WTC11 (cell line): ENCODE data around the gene ATP5MC3. TPM values are rescaled to one million over a fixed set of nuclear protein-coding genes. Genes with fewer than 3 reads are reported as not detected.

ENCODE experiments used
- ATAC-seq: fragments of 200-7000 bp; cut with Tn5 transposase; 2 replicates; pipeline ENCODE4 v1.10.0; 2021; ENCODE audit warnings: mild to moderate bottlenecking, moderate library complexity
- CTCF ChIA-PET: fragments of 300-600 bp; sonication (Branson Sonifier 250); formaldehyde crosslinking; loops from one replicate; lab custom pipeline; 2021; ENCODE audit warnings: antibody characterized with exemption; lab: Charles Lee
- POLR2A ChIA-PET: fragments of 350-600 bp; sonication (Branson Sonifier 250); formaldehyde crosslinking; loops from one replicate; lab custom pipeline; 2021; ENCODE audit warnings: antibody characterized with exemption; lab: Charles Lee
- DNase-seq: peaks from one replicate; pipeline ENCODE4 v3.0.0; 2021; ENCODE audit warnings: low spot score
- H3K27ac Mint-ChIP-seq: 2 replicates; pipeline ENCODE4 v1.8.0; 2021; ENCODE audit warnings: mixed read lengths
- H3K27me3 Mint-ChIP-seq: 2 replicates; pipeline ENCODE4 v1.8.0; 2021; ENCODE audit warnings: low read depth, mild to moderate bottlenecking, moderate library complexity, mixed read lengths
- H3K36me3 Mint-ChIP-seq: 2 replicates; pipeline ENCODE4 v1.8.0; 2021; ENCODE audit warnings: mixed read lengths
- H3K4me1 Mint-ChIP-seq: 2 replicates; pipeline ENCODE4 v1.8.0; 2022; ENCODE audit warnings: mixed read lengths
- H3K4me3 Mint-ChIP-seq: 2 replicates; pipeline ENCODE4 v1.8.0; 2021; ENCODE audit warnings: mild to moderate bottlenecking, moderate library complexity, mixed read lengths
- H3K9me3 Mint-ChIP-seq: 2 replicates; pipeline ENCODE4 v1.8.0; 2021; ENCODE audit warnings: mixed read lengths
- ATF3 ChIP-seq: sonication (generic); formaldehyde crosslinking; conservative IDR thresholded peaks from 2 replicates; pipeline ENCODE4 v1.8.1; 2022; ENCODE audit warnings: mild to moderate bottlenecking, missing genetic modification reagents
- CDX4 ChIP-seq: fragments of 250-450 bp; sonication (Bioruptor Pico); IDR thresholded peaks from 2 replicates; pipeline ENCODE4 v1.9.0; 2021; ENCODE audit warnings: moderate library complexity, mild to moderate bottlenecking, inconsistent platforms, borderline replicate concordance
- CTCF ChIP-seq: fragments of 200-600 bp; IDR thresholded peaks from 2 replicates; pipeline ENCODE4 v1.8.0; 2022; ENCODE audit warnings: antibody characterized with exemption
- EMX1 ChIP-seq: fragments of 250-450 bp; sonication (Bioruptor Pico); IDR thresholded peaks from 2 replicates; pipeline ENCODE4 v1.8.0; 2021; ENCODE audit warnings: mild to moderate bottlenecking
- ERG ChIP-seq: fragments of 250-450 bp; sonication (Bioruptor Pico); IDR thresholded peaks from 2 replicates; pipeline ENCODE4 v1.8.0; 2021; ENCODE audit warnings: mild to moderate bottlenecking
- FOXJ3 ChIP-seq: sonication (generic); formaldehyde crosslinking; IDR thresholded peaks from 2 replicates; pipeline ENCODE4 v1.9.0; 2021; ENCODE audit warnings: missing genetic modification reagents, mild to moderate bottlenecking, borderline replicate concordance
- FOXK1 ChIP-seq: sonication (generic); formaldehyde crosslinking; IDR thresholded peaks from 2 replicates; pipeline ENCODE4 v1.8.0; 2022; ENCODE audit warnings: mild to moderate bottlenecking, moderate library complexity, missing genetic modification reagents
- FOXP4 ChIP-seq: sonication (generic); formaldehyde crosslinking; IDR thresholded peaks from 2 replicates; pipeline ENCODE4 v1.8.0; 2022; ENCODE audit warnings: mild to moderate bottlenecking, missing genetic modification reagents
- GTF2I ChIP-seq: fragments of 250-450 bp; sonication (Bioruptor Pico); conservative IDR thresholded peaks from 2 replicates; pipeline ENCODE4 v1.4.0; 2021; ENCODE audit warnings: mild to moderate bottlenecking
- JUN ChIP-seq: sonication (generic); formaldehyde crosslinking; IDR thresholded peaks from 2 replicates; pipeline ENCODE4 v1.8.0; 2023; ENCODE audit warnings: mild to moderate bottlenecking, missing genetic modification reagents
- KAT7 ChIP-seq: sonication (generic); formaldehyde crosslinking; IDR thresholded peaks from 2 replicates; pipeline ENCODE4 v1.8.1; 2023; ENCODE audit warnings: missing genetic modification reagents, mild to moderate bottlenecking, borderline replicate concordance
- MXD4 ChIP-seq: fragments of 250-450 bp; sonication (Bioruptor Pico); IDR thresholded peaks from 2 replicates; pipeline ENCODE4 v1.8.0; 2021; ENCODE audit warnings: mild to moderate bottlenecking, moderate library complexity, borderline replicate concordance
- NR1H2 ChIP-seq: sonication (generic); formaldehyde crosslinking; IDR thresholded peaks from 2 replicates; pipeline ENCODE4 v1.9.0; 2021; ENCODE audit warnings: mild to moderate bottlenecking, moderate library complexity, missing genetic modification reagents
- OVOL2 ChIP-seq: fragments of 250-450 bp; sonication (Bioruptor Pico); IDR thresholded peaks from 2 replicates; pipeline ENCODE4 v1.9.0; 2021; ENCODE audit warnings: mild to moderate bottlenecking, borderline replicate concordance
- ZMAT4 ChIP-seq: fragments of 250-450 bp; sonication (Bioruptor Pico); IDR thresholded peaks from 2 replicates; pipeline ENCODE4 v1.9.0; 2021; ENCODE audit warnings: mild to moderate bottlenecking
- ZNF396 ChIP-seq: fragments of 250-450 bp; sonication (Bioruptor Pico); IDR thresholded peaks from 2 replicates; pipeline ENCODE4 v1.8.0; 2021; ENCODE audit warnings: mild to moderate bottlenecking, moderate library complexity, borderline replicate concordance
- ZNF512 ChIP-seq: sonication (generic); formaldehyde crosslinking; IDR thresholded peaks from 2 replicates; pipeline ENCODE4 v1.8.1; 2022; ENCODE audit warnings: missing genetic modification reagents, borderline replicate concordance
- ZNF671 ChIP-seq: fragments of 250-450 bp; sonication (Bioruptor Pico); IDR thresholded peaks from 2 replicates; pipeline ENCODE4 v1.8.0; 2021; ENCODE audit warnings: mild to moderate bottlenecking
- total RNA-seq: library from RNA; stranded (reverse); gene quantifications from 3 replicates; pipeline ENCODE4 v1.2.3, GENCODE V29; 2021

Gene ATP5MC3
- total RNA-seq, 1 experiment from 2014 or later = 370 TPM

GRCh38 chr2:175175896-175176295 is 5.6 kb downstream of the ATP5MC3 start:
- ATAC-seq (no peak), DNase-seq (no peak)
- peaks cover 36% of the 10 kb centered on the region for H3K36me3 Mint-ChIP-seq
- ChIA-PET CTCF (interaction anchor here (0.5 kb wide), 1 partner anchor 591 kb away, joined by 3 read pairs; no protein-coding TSS in a partner anchor), POLR2A (no interaction called here)
- no peak overlapping the region for H3K4me3 Mint-ChIP-seq
- no peak overlapping the region for H3K27ac Mint-ChIP-seq
- H3K27me3 Mint-ChIP-seq = no peaks in the 10 kb centered on the region
- H3K9me3 Mint-ChIP-seq = no peaks in the 10 kb centered on the region
- TF ChIP-seq NR1H2 (CRISPR knock-in tag) = no peak
- no peak for TF ChIP-seq CTCF
- TF ChIP-seq ZNF512 = no peak
- no peak for TF ChIP-seq ZMAT4
- no peak for TF ChIP-seq OVOL2 (CRISPR knock-in tag)
- no peak for TF ChIP-seq GTF2I (CRISPR knock-in tag)
- peaks cover 6% of the 10 kb centered on the region for H3K4me1 Mint-ChIP-seq

- peaks cover 32% of the 10 kb centered on the region for H3K36me3 Mint-ChIP-seq
- ATAC-seq (no peak), DNase-seq (no peak)
- no peaks in the 10 kb centered on the region for H3K27me3 Mint-ChIP-seq
- no peak overlapping the region for H3K4me3 Mint-ChIP-seq
- TF ChIP-seq ATF3 (CRISPR knock-in tag) = no peak
- no peak for TF ChIP-seq ZNF396 (CRISPR knock-in tag)
- no peak for TF ChIP-seq FOXK1 (CRISPR knock-in tag)
- TF ChIP-seq ERG (CRISPR knock-in tag) = no peak
- no peak for TF ChIP-seq MXD4 (CRISPR knock-in tag)
- no peak for TF ChIP-seq JUN
- no peak for TF ChIP-seq FOXJ3 (CRISPR knock-in tag)
- no peak for TF ChIP-seq KAT7 (CRISPR knock-in tag)
- no peak for TF ChIP-seq ZNF671 (CRISPR knock-in tag)
- no peak for TF ChIP-seq CDX4 (CRISPR knock-in tag)
- TF ChIP-seq EMX1 (CRISPR knock-in tag) = no peak
- no peak for TF ChIP-seq FOXP4 (CRISPR knock-in tag)
- no peaks in the 10 kb centered on the region for H3K9me3 Mint-ChIP-seq
- CTCF ChIA-PET = interaction anchor here (0.5 kb wide), 1 partner anchor 591 kb away, joined by 3 read pairs; no protein-coding TSS in a partner anchor
- peaks cover 2% of the 10 kb centered on the region for H3K4me1 Mint-ChIP-seq
- H3K27ac Mint-ChIP-seq = peak overlapping the region; percentile 19; the same call in 1 of the 2 replicates
- POLR2A ChIA-PET = no interaction called here
Measured at GRCh38 chr2:175175320-175175719, 6.2 kb downstream of the ATP5MC3 start.
